HEK293T (cell line): ENCODE measurements around the gene FAM20B.
"Not testable (repeated sequence)": the region's sequence is repeated elsewhere in the genome, so short reads cannot be mapped to it uniquely, and the experiment has no call there.

Source experiments
- BHLHE40 ChIP-seq: fragments of 450-650 bp; IDR thresholded peaks from 2 replicates; pipeline ENCODE4 v1.6.1; 2016; ENCODE audit warnings: mild to moderate bottlenecking, moderate library complexity, borderline replicate concordance
- CTBP1 ChIP-seq: fragments of 450-650 bp; IDR thresholded peaks from 2 replicates; pipeline ENCODE4 v1.6.1; 2016; ENCODE audit warnings: borderline replicate concordance
- FOXK2 ChIP-seq: fragments of 450-650 bp; IDR thresholded peaks from 2 replicates; pipeline ENCODE4 v1.6.1; 2016; ENCODE audit warnings: mild to moderate bottlenecking
- FOXM1 ChIP-seq: fragments of 450-650 bp; IDR thresholded peaks from 2 replicates; pipeline ENCODE4 v1.6.1; 2017; ENCODE audit warnings: mild to moderate bottlenecking, borderline replicate concordance
- L3MBTL2 ChIP-seq: fragments of 450-650 bp; conservative IDR thresholded peaks from 2 replicates; pipeline ENCODE4 v1.6.1; 2016; ENCODE audit warnings: mild to moderate bottlenecking
- PKNOX1 ChIP-seq: fragments of 450-650 bp; IDR thresholded peaks from 2 replicates; pipeline ENCODE4 v1.6.1; 2016
- SP1 ChIP-seq: fragments of 450-650 bp; IDR thresholded peaks from 2 replicates; pipeline ENCODE4 v1.6.1; 2017
- SUZ12 ChIP-seq: fragments of 450-650 bp; IDR thresholded peaks from 2 replicates; pipeline ENCODE4 v1.6.1; 2016; ENCODE audit warnings: mild to moderate bottlenecking
- TARDBP ChIP-seq: fragments of 450-650 bp; IDR thresholded peaks from 2 replicates; pipeline ENCODE4 v1.6.1; 2016

GRCh38 chr1:179039502-179040174 lies 13.9 kb downstream of the FAM20B start:
- TF ChIP-seq BHLHE40, SP1, PKNOX1, FOXM1, L3MBTL2, TARDBP, FOXK2, CTBP1, SUZ12: not testable (repeated sequence)
